ENCODE results near the gene ACAP2.
"Not testable (repeated sequence)": the region's sequence is repeated elsewhere in the genome, so short reads cannot be mapped to it uniquely, and the experiment has no call there.

The ACAP2 gene

GRCh38 chr3:195443391-195443989, 670 bp upstream of the ACAP2 start:
- no peak for DNase-seq (ENCODE audit: low read depth, low spot score)

GRCh38 chr3:195441992-195442572, 738 bp downstream of the ACAP2 start:
- no peak for DNase-seq (ENCODE audit: low read depth, low spot score)

GRCh38 chr3:195441476-195441991, 1.3 kb downstream of the ACAP2 start:
- DNase-seq (ENCODE audit: low read depth, low spot score) = no peak

- no peak for DNase-seq (ENCODE audit: low read depth, low spot score)
Observed at GRCh38 chr3:195441051-195441450, 1.8 kb downstream of the ACAP2 start.

- DNase-seq (ENCODE audit: low read depth, low spot score) = no peak
Observed at GRCh38 chr3:195440379-195440778, 2.4 kb downstream of the ACAP2 start.

GRCh38 chr3:195438371-195438770, 4.4 kb downstream of the ACAP2 start:
- DNase-seq (ENCODE audit: low read depth, low spot score) = no peak

- DNase-seq (ENCODE audit: low read depth, low spot score) = no peak
Observed at GRCh38 chr3:195425849-195426248, 17.0 kb downstream of the ACAP2 start.

GRCh38 chr3:195423818-195424217, 19.0 kb downstream of the ACAP2 start:
- DNase-seq (ENCODE audit: low read depth, low spot score) = no peak

GRCh38 chr3:195421400-195421799, 21.4 kb downstream of the ACAP2 start:
- DNase-seq (ENCODE audit: low read depth, low spot score) = no peak

GRCh38 chr3:195416795-195417194, 26.0 kb downstream of the ACAP2 start:
- no peak for DNase-seq (ENCODE audit: low read depth, low spot score)

- no peak for DNase-seq (ENCODE audit: low read depth, low spot score)
Observed at GRCh38 chr3:195411836-195412235, 31.0 kb downstream of the ACAP2 start.

GRCh38 chr3:195410546-195410945, 32.3 kb downstream of the ACAP2 start:
- DNase-seq (ENCODE audit: low read depth, low spot score) = no peak

- DNase-seq (ENCODE audit: low read depth, low spot score) = no peak
Observed at GRCh38 chr3:195407531-195408409, 35.0 kb downstream of the ACAP2 start.

- no peak for DNase-seq (ENCODE audit: low read depth, low spot score)
Observed at GRCh38 chr3:195405651-195406050, 37.2 kb downstream of the ACAP2 start.

GRCh38 chr3:195403841-195404408, 38.9 kb downstream of the ACAP2 start:
- DNase-seq (ENCODE audit: low read depth, low spot score) = no peak

- no peak for DNase-seq (ENCODE audit: low read depth, low spot score)
Observed at GRCh38 chr3:195403244-195403643, 39.6 kb downstream of the ACAP2 start.

- no peak for DNase-seq (ENCODE audit: low read depth, low spot score)
Observed at GRCh38 chr3:195401943-195402342, 40.9 kb downstream of the ACAP2 start.

GRCh38 chr3:195398460-195398859, 44.4 kb downstream of the ACAP2 start:
- not testable (repeated sequence) for DNase-seq (ENCODE audit: low read depth, low spot score)

- DNase-seq (ENCODE audit: low read depth, low spot score) = no peak
Observed at GRCh38 chr3:195397524-195397923, 45.3 kb downstream of the ACAP2 start.

GRCh38 chr3:195395208-195395816, 47.5 kb downstream of the ACAP2 start:
- no peak for DNase-seq (ENCODE audit: low read depth, low spot score)

GRCh38 chr3:195394700-195395099, 48.1 kb downstream of the ACAP2 start:
- DNase-seq (ENCODE audit: low read depth, low spot score) = no peak

GRCh38 chr3:195394024-195394423, 48.8 kb downstream of the ACAP2 start:
- no peak for DNase-seq (ENCODE audit: low read depth, low spot score)

All from brain pericyte (primary cell).